Body of pancreas (tissue), 4 donors: Measurements from ENCODE around the gene E2F6.

Experiments
- POLR2A ChIP-seq, 3 donors: fragments of 450-650 bp; IDR thresholded peaks; one replicate each; pipeline ENCODE4 v1.6.1; 2016; ENCODE audit warnings: antibody characterized with exemption in 3 of 3, mild to moderate bottlenecking in 2 of 3
- TF ChIP-seq, protein P1 (sequence below), 7 experiments: fragments of 450-650 bp in 4 of 7; fragments of 200-600 bp in 3 of 7; sonication (generic) in 3 of 7; IDR thresholded peaks; one replicate each; pipeline ENCODE4 v1.5.1; 2016 to 2019; ENCODE audit warnings: antibody characterized with exemption in 7 of 7

DNA sequence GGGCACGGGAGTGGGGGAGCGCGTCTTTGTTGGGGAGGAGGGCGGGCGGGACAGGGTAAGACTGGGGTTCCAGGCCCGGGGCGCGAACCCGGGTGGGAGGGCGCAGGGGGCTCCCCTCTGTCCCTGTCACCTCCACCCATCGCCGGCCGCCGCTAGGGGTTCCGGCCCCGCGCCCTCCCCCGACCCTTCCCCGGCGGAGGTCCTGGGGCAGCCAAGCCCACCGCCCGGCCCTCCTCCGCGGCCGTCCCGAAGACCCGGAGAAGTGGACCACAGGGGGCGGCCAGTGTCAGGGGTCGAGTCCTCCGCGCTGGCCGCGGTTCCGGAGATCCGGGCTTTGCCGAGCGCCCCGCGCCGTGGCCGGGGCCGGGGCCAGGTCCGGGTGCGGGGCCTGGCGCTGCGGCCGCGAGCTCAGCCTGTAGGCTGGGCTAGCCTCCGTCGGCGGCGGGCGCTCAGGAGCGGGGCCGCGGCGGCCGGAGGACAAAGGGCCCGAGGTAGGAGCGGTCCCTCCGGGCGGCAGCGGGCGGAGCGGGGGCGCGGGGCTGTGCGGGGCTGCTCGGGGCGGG lies 16.6 kb upstream of the E2F6 start:
- TF ChIP-seq, protein P1, sequence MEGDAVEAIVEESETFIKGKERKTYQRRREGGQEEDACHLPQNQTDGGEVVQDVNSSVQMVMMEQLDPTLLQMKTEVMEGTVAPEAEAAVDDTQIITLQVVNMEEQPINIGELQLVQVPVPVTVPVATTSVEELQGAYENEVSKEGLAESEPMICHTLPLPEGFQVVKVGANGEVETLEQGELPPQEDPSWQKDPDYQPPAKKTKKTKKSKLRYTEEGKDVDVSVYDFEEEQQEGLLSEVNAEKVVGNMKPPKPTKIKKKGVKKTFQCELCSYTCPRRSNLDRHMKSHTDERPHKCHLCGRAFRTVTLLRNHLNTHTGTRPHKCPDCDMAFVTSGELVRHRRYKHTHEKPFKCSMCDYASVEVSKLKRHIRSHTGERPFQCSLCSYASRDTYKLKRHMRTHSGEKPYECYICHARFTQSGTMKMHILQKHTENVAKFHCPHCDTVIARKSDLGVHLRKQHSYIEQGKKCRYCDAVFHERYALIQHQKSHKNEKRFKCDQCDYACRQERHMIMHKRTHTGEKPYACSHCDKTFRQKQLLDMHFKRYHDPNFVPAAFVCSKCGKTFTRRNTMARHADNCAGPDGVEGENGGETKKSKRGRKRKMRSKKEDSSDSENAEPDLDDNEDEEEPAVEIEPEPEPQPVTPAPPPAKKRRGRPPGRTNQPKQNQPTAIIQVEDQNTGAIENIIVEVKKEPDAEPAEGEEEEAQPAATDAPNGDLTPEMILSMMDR (IDR thresholded peaks at IDR 0.05) = no peak
- no peak for TF ChIP-seq POLR2A (IDR thresholded peaks at IDR 0.05)
